A549 (cell line): Measurements from ENCODE around the gene SRC.

ENCODE experiments used
- EHMT2 ChIP-seq: fragments of 200-600 bp; sonication (generic); IDR thresholded peaks from 2 replicates; pipeline ENCODE4 v1.6.1; 2016; ENCODE audit warnings: antibody characterized with exemption, low read depth, mild to moderate bottlenecking, moderate library complexity
- GATA3 ChIP-seq: IDR thresholded peaks from 2 replicates; pipeline ENCODE4 v1.6.1; 2012; ENCODE audit warnings: borderline replicate concordance
- HOXA7 ChIP-seq: fragments of 250-450 bp; sonication (Bioruptor Pico); IDR thresholded peaks from 2 replicates; pipeline ENCODE4 v1.5.0; 2020; ENCODE audit warnings: mild to moderate bottlenecking, moderate library complexity
- HOXB13 ChIP-seq: fragments of 250-450 bp; sonication (Bioruptor Pico); IDR thresholded peaks from 2 replicates; pipeline ENCODE4 v1.5.0; 2020; ENCODE audit warnings: low read depth, mild to moderate bottlenecking, moderate library complexity
- JUN ChIP-seq, 2 experiments: fragments of >200 bp; sonication (Bioruptor Twin); formaldehyde crosslinking; IDR thresholded peaks; 2 replicates in 1 of 2; 3 replicates in 1 of 2; pipeline ENCODE4 v1.6.1; 2016 to 2017
- POLR2A ChIP-seq: IDR thresholded peaks from 2 replicates; pipeline ENCODE4 v1.6.1; 2012; ENCODE audit warnings: mild to moderate bottlenecking, low read length
- RAD21 ChIP-seq, 2 experiments: fragments of >200 bp in 1 of 2; sonication (Bioruptor Twin) in 1 of 2; formaldehyde crosslinking in 1 of 2; IDR thresholded peaks in 1 of 2; conservative IDR thresholded peaks in 1 of 2; 2 replicates in 1 of 2; 3 replicates in 1 of 2; pipeline ENCODE4 v1.6.1; 2012 to 2018; ENCODE audit warnings: inconsistent platforms in 1 of 2
- RFX5 ChIP-seq: fragments of 450-650 bp; IDR thresholded peaks from 2 replicates; pipeline ENCODE4 v1.7.1; 2014; ENCODE audit warnings: antibody characterized with exemption, mild to moderate bottlenecking, moderate library complexity
- ZC3H11A ChIP-seq: fragments of 450-650 bp; IDR thresholded peaks from 2 replicates; pipeline ENCODE4 v1.6.1; 2014; ENCODE audit warnings: antibody characterized with exemption, mild to moderate bottlenecking
- TF ChIP-seq, protein P1 (sequence below): fragments of >200 bp; sonication (Bioruptor Twin); formaldehyde crosslinking; IDR thresholded peaks from 3 replicates; pipeline ENCODE4 v1.5.1; 2016
- TF ChIP-seq, protein P2 (sequence below): fragments of 200-600 bp; sonication (generic); IDR thresholded peaks from 2 replicates; pipeline ENCODE4 v1.6.1; 2016; ENCODE audit warnings: antibody characterized with exemption, mild to moderate bottlenecking, moderate library complexity
- TF ChIP-seq, protein P3 (sequence below): fragments of 250-450 bp; sonication (Bioruptor Pico); IDR thresholded peaks from 2 replicates; pipeline ENCODE4 v1.5.0; 2021; ENCODE audit warnings: mild to moderate bottlenecking, moderate library complexity, borderline replicate concordance
- TF ChIP-seq, protein P4 (sequence below): IDR thresholded peaks from 2 replicates; pipeline ENCODE4 v1.6.1; 2012; ENCODE audit warnings: low read depth, borderline replicate concordance

DNA sequence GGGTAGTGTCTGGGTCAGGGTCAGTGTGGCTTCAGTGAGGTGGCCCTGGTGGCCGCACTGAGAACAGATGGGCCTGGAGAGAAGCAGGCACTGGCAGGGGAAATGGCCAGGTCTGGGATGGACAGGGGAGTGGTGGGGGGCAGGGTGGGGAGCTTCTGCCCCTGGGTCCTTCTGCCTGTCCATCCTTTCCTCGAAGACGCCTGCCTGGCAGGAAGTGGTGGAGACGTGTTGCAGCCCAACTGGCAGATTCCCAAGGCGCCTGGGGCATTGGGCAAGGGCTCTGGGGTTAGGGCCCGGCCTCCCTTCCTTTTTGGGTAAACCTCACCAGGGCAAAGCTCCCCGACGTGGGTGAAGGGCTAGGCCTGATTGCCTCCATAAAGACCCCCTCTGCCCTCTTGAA is 10.4 kb downstream of the SRC start:
- TF ChIP-seq RFX5 (no peak), HOXA7 (CRISPR knock-in tag) (no peak), POLR2A (no peak), GATA3 (no peak), RAD21 (conservative IDR thresholded peaks at IDR 0.05 in 1 of 2, IDR thresholded peaks at IDR 0.05 in 1 of 2) (no peak), HOXB13 (no peak), JUN (IDR thresholded peaks at IDR 0.05) (no peak), EHMT2 (no peak), ZC3H11A (no peak)
- TF ChIP-seq, protein P1, sequence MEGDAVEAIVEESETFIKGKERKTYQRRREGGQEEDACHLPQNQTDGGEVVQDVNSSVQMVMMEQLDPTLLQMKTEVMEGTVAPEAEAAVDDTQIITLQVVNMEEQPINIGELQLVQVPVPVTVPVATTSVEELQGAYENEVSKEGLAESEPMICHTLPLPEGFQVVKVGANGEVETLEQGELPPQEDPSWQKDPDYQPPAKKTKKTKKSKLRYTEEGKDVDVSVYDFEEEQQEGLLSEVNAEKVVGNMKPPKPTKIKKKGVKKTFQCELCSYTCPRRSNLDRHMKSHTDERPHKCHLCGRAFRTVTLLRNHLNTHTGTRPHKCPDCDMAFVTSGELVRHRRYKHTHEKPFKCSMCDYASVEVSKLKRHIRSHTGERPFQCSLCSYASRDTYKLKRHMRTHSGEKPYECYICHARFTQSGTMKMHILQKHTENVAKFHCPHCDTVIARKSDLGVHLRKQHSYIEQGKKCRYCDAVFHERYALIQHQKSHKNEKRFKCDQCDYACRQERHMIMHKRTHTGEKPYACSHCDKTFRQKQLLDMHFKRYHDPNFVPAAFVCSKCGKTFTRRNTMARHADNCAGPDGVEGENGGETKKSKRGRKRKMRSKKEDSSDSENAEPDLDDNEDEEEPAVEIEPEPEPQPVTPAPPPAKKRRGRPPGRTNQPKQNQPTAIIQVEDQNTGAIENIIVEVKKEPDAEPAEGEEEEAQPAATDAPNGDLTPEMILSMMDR, result no peak
- TF ChIP-seq, protein P2, sequence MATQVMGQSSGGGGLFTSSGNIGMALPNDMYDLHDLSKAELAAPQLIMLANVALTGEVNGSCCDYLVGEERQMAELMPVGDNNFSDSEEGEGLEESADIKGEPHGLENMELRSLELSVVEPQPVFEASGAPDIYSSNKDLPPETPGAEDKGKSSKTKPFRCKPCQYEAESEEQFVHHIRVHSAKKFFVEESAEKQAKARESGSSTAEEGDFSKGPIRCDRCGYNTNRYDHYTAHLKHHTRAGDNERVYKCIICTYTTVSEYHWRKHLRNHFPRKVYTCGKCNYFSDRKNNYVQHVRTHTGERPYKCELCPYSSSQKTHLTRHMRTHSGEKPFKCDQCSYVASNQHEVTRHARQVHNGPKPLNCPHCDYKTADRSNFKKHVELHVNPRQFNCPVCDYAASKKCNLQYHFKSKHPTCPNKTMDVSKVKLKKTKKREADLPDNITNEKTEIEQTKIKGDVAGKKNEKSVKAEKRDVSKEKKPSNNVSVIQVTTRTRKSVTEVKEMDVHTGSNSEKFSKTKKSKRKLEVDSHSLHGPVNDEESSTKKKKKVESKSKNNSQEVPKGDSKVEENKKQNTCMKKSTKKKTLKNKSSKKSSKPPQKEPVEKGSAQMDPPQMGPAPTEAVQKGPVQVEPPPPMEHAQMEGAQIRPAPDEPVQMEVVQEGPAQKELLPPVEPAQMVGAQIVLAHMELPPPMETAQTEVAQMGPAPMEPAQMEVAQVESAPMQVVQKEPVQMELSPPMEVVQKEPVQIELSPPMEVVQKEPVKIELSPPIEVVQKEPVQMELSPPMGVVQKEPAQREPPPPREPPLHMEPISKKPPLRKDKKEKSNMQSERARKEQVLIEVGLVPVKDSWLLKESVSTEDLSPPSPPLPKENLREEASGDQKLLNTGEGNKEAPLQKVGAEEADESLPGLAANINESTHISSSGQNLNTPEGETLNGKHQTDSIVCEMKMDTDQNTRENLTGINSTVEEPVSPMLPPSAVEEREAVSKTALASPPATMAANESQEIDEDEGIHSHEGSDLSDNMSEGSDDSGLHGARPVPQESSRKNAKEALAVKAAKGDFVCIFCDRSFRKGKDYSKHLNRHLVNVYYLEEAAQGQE, result no peak
- TF ChIP-seq, protein P3, sequence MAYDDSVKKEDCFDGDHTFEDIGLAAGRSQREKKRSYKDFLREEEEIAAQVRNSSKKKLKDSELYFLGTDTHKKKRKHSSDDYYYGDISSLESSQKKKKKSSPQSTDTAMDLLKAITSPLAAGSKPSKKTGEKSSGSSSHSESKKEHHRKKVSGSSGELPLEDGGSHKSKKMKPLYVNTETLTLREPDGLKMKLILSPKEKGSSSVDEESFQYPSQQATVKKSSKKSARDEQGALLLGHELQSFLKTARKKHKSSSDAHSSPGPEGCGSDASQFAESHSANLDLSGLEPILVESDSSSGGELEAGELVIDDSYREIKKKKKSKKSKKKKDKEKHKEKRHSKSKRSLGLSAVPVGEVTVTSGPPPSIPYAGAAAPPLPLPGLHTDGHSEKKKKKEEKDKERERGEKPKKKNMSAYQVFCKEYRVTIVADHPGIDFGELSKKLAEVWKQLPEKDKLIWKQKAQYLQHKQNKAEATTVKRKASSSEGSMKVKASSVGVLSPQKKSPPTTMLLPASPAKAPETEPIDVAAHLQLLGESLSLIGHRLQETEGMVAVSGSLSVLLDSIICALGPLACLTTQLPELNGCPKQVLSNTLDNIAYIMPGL, result no peak
- TF ChIP-seq, protein P4, sequence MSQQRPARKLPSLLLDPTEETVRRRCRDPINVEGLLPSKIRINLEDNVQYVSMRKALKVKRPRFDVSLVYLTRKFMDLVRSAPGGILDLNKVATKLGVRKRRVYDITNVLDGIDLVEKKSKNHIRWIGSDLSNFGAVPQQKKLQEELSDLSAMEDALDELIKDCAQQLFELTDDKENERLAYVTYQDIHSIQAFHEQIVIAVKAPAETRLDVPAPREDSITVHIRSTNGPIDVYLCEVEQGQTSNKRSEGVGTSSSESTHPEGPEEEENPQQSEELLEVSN, result no peak
